ENCODE results near the gene EPHA8. TPM values are rescaled to one million over a fixed set of nuclear protein-coding genes. Genes with fewer than 3 reads are reported as not detected.

EPHA8 gene
- not detected in 2 replicates for total RNA-seq (ENCODE audit: low replicate concordance)

DNA sequence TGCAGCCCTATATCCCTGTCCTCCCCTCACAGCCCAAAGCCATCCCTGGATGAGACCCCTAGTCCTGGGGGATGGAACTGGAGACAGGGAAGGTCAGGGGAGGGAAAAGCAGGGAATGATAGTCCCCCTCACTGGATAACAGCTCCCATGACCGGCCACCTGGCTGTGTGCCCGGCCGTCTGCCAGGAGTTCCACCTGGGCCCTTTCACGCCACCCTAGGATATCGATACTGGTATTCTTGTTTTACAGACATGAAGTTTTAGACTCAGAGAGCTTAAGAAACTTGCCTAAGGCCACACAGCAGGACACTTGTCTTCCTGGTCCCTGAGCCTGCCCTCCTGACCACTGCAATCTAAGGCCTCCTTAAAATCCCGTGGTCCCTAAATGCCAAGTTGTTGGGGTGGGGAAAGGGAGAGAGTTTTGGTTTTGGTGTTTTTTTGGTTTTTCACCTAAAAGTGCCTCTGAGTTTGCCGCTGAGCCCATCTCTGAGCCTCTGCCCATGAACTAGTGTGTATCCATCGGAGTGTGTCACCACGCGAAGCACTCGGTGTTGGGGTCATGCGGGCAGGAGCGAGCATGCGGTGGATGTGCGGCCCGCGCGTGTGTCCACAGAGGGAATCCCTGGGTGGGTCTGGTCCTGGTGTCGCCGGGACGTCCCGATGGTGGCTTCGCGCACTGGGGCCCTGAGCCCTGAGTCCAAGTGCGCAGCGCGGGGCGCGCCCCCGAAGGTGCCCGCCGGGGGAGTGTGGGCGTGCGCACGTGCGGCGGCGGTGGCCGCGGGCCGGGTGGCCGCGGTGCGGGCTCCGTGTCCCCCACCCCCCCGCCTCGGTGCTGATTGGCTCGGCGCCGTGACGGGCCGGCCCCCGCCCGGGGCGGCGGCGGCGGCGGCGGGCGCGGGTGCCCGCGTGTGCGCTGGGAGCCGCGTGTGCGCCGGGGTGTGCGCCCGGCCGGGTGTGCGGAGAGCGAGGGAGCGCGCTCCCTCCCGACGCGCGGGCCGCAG, at the start of gene EPHA8:
Gene EPHA8 (plus strand): TSS at position 906 of the 1,000 bp plus-strand sequence. CDS start 147 bp downstream, outside the sequence.
- DNase-seq (ENCODE audit: low read depth), result no peak
- TF ChIP-seq, protein P1, sequence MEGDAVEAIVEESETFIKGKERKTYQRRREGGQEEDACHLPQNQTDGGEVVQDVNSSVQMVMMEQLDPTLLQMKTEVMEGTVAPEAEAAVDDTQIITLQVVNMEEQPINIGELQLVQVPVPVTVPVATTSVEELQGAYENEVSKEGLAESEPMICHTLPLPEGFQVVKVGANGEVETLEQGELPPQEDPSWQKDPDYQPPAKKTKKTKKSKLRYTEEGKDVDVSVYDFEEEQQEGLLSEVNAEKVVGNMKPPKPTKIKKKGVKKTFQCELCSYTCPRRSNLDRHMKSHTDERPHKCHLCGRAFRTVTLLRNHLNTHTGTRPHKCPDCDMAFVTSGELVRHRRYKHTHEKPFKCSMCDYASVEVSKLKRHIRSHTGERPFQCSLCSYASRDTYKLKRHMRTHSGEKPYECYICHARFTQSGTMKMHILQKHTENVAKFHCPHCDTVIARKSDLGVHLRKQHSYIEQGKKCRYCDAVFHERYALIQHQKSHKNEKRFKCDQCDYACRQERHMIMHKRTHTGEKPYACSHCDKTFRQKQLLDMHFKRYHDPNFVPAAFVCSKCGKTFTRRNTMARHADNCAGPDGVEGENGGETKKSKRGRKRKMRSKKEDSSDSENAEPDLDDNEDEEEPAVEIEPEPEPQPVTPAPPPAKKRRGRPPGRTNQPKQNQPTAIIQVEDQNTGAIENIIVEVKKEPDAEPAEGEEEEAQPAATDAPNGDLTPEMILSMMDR (IDR thresholded peaks at IDR 0.05; ENCODE audit: insufficient read depth, low read length), result no peak
- no peak within 1 kb of the TSS for H3K4me3 ChIP-seq (ENCODE audit: low read depth, low read length)

DNA sequence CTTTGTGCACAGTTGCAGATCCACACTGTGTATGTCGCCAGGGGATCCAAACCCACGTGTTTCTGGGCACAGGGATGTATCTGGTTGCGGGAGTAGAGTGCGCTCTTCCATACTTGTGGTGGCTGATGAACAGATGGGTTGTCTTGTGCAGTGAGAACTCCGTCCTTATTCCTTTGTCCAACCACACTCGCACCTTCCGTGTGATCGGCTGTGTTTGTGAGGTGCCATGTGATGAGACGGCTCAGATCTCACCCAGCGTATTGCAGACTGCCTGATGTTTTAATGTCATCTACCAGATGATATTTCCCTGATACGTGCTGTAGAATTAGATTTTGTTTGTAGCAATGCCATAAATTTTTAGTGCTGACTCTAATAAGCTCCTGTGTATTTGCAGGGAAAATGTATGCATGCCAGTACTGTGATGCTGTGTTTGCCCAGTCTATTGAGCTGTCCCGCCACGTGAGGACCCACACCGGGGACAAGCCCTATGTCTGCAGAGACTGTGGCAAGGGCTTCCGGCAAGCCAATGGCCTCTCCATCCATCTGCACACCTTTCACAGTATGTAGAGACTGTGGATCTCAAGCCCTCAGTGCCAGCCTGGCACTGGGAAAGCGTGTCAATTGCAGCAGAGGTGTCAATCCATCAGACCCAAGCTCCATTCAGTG, 46.2 kb upstream of the EPHA8 start:
- DNase-seq (ENCODE audit: low read depth), result no peak
- no peak overlapping the region for H3K4me3 ChIP-seq (ENCODE audit: low read depth, low read length)
- TF ChIP-seq, protein P1 (IDR thresholded peaks at IDR 0.05; ENCODE audit: insufficient read depth, low read length), result no peak

DNA sequence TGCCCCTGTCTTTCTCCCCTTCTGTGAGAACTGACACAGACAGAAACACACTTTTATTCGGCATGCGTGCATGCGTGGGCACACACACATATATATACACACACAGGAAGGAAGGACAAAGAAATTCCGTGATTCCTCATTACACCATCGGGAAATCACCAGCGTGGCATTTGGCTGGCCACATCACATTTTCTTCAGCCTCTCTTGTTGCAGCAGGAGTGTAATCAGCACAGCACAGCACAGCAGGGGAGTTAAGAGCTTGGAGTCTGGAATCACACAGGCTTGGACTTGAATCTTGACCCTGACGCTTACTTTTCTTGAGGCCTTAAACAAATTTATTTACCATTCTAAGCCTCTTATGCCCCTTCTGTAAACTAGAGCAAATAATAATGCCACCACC, 45.3 kb upstream of the EPHA8 start:
- no peak overlapping the region for H3K4me3 ChIP-seq (ENCODE audit: low read depth, low read length)
- DNase-seq (ENCODE audit: low read depth), result no peak
- TF ChIP-seq, protein P1 (IDR thresholded peaks at IDR 0.05; ENCODE audit: insufficient read depth, low read length), result no peak

DNA sequence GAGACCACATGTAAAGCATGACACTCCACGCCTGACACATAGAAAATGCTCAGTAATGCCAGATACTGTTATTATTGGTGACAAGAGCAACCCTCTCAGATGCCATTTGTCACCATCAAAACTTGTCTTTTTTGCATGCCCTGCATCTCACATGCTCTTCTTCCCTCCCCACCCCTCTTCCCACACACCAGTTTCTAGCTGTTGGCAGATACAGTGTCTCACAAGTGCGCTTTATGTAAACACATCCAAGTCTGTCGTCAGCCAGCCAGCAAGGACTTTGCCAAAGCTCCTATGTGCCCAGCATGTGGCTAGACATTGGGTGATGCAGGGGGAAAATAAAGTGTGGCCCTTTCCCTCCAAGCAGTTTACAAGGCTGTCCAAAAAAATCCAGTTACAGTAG, 44.9 kb upstream of the EPHA8 start:
- TF ChIP-seq, protein P1 (IDR thresholded peaks at IDR 0.05; ENCODE audit: insufficient read depth, low read length), result no peak
- DNase-seq (ENCODE audit: low read depth), result no peak
- H3K4me3 ChIP-seq (ENCODE audit: low read depth, low read length), result no peak overlapping the region

GRCh38 chr1:22520871-22521270, 42.4 kb upstream of the EPHA8 start:
- no peak overlapping the region for H3K4me3 ChIP-seq (ENCODE audit: low read depth, low read length)
- TF ChIP-seq, protein P1 (IDR thresholded peaks at IDR 0.05; ENCODE audit: insufficient read depth, low read length), result no peak
- DNase-seq (ENCODE audit: low read depth), result no peak

- no peak for DNase-seq (ENCODE audit: low read depth)
- TF ChIP-seq, protein P1 (IDR thresholded peaks at IDR 0.05; ENCODE audit: insufficient read depth, low read length), result no peak
- no peak overlapping the region for H3K4me3 ChIP-seq (ENCODE audit: low read depth, low read length)
These were observed 41.6 kb upstream of the EPHA8 start for GRCh38 chr1:22521692-22522091.
